ENCODE data around the gene SAT2.
A peak's percentile ranks its signal among the peaks of the same experiment; 100 is the strongest.
"Not testable (repeated sequence)": the region's sequence is repeated elsewhere in the genome, so short reads cannot be mapped to it uniquely, and the experiment has no call there.

SAT2 gene

GRCh38 chr17:7634384-7634783 lies 6.8 kb upstream of the SAT2 start:
- WGBS: 30% methylated on average over 5 of the region's 5 CpGs
- Histone ChIP-seq H3K4me1 (ENCODE audit: insufficient read depth, low read length) (peaks cover 8% of the 10 kb centered on the region; the same call in 1 of the 2 replicates), H3K9ac (ENCODE audit: low read depth, low read length) (no peak overlapping the region)

DNA sequence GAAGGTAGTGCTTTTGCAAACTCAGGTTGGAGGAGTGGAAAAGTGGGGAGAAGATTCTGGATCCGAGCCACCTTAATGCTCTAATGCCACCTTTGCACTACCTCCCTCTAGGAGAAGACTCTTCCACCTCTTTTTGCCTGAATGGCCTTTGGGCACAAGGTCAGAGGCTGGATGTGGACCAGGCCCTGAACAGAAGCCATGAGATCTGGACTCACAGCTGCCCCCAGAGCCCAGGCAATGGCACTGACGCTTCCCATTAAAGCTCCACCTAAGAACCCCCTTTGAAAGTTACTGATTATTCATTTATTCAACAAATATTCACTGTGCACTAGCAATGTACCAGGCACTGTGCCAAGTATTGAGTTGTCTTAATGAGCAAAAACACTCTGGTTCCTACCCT lies 5.5 kb upstream of the SAT2 start:
- Histone ChIP-seq H3K27me3 (ENCODE audit: insufficient read depth, low read length) (no peaks in the 10 kb centered on the region), H3K9ac (ENCODE audit: low read depth, low read length) (no peak overlapping the region), H3K27ac (ENCODE audit: low read depth, low read length) (no peak overlapping the region), H3K4me3 (ENCODE audit: low read length) (no peak overlapping the region), H3K9me3 (ENCODE audit: insufficient read depth, low read depth, low read length) (no peaks in the 10 kb centered on the region), H3K4me1 (ENCODE audit: insufficient read depth, low read length) (peaks cover 8% of the 10 kb centered on the region; the same call in 1 of the 2 replicates), H3K36me3 (ENCODE audit: insufficient read depth, low read length) (no peaks in the 10 kb centered on the region)
- 62% methylated on average over 2 of the region's 2 CpGs for WGBS

More at GRCh38 chr17:7634384-7634783, 6.8 kb upstream of the SAT2 start:
- H3K4me3 ChIP-seq (ENCODE audit: low read length): no peak overlapping the region
- H3K27me3 ChIP-seq (ENCODE audit: insufficient read depth, low read length): no peaks in the 10 kb centered on the region
- H3K27ac ChIP-seq (ENCODE audit: low read depth, low read length): no peak overlapping the region
- no peaks in the 10 kb centered on the region for H3K9me3 ChIP-seq (ENCODE audit: insufficient read depth, low read depth, low read length)
- H3K36me3 ChIP-seq (ENCODE audit: insufficient read depth, low read length): no peaks in the 10 kb centered on the region

DNA sequence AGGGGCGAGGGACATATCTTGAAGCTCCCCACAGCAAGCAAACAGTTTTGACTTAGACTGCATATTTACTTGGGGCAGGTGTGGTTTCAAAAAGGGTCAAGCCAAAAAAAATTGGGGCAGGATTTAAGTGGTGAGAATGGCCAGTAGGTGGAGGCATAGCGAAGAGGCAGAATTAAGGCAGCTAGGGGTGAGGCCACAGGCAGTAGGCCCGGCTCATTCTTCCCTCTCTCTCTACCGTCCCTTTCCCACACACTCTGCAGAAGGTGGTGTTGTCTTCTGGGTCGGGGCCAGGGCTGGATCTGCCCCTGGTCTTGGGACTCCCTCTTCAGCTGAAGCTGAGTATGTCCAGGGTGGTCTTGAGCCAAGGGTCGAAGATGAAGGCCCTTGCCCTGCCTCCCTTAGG lies 4.9 kb upstream of the SAT2 start:
- Histone ChIP-seq H3K27me3 (ENCODE audit: insufficient read depth, low read length) (no peaks in the 10 kb centered on the region), H3K4me1 (ENCODE audit: insufficient read depth, low read length) (peaks cover 8% of the 10 kb centered on the region; the same call in 1 of the 2 replicates), H3K36me3 (ENCODE audit: insufficient read depth, low read length) (no peaks in the 10 kb centered on the region), H3K9me3 (ENCODE audit: insufficient read depth, low read depth, low read length) (no peaks in the 10 kb centered on the region), H3K9ac (ENCODE audit: low read depth, low read length) (no peak overlapping the region), H3K4me3 (ENCODE audit: low read length) (no peak overlapping the region), H3K27ac (ENCODE audit: low read depth, low read length) (no peak overlapping the region)
- 61% methylated on average over 4 of the region's 6 CpGs for WGBS

DNA sequence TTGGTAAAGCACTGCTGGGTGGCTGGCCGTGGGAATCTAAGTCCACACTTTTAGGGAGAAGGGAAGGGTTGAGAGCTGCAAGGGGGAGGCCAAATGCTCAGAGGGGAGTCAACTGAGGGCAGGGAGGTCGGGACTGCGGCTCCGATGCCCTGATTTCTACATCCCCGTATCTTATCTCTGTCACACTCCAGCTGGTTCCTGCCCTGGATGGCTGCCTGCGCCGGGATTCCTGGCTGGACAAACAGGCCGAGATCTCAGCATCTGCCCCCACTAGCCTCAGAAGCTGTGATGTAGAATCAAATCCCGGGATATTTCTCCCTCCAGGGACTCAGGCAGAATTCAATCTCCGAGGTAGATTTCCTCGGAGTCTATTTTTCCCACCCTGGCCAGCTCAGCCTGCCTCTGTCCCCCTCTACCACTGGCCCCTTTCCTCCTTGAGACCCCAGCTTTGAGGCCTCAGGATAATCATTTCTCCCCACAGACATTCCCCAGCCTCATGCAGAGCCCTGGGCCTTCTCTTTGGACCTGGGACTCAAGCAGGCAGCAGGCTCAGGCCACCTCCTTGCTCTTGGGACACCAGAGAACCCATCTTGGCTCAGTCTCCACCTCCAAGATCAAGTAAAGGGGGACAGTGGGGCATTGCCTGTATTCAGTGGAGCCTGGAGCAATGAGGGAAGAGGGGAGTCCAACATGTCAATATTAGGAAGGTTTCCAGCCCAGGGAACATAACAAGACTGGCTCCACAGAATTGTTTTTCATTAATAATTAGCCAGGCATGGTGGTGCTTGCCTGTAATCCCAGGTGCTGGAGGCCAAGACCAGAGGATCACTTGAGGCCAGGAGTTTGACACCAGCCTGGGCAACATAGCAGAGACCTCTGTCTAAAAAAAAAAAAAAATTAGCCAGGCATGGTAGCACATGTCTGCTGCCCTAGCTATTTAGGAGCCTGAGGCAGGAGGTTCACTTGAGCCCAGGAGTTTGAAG lies 4.1 kb upstream of the SAT2 start:
- H3K36me3 ChIP-seq (ENCODE audit: insufficient read depth, low read length): no peaks in the 10 kb centered on the region
- H3K4me3 ChIP-seq (ENCODE audit: low read length): no peak overlapping the region
- H3K27ac ChIP-seq (ENCODE audit: low read depth, low read length): no peak overlapping the region
- no peak overlapping the region for H3K9ac ChIP-seq (ENCODE audit: low read depth, low read length)
- H3K4me1 ChIP-seq (ENCODE audit: insufficient read depth, low read length): peaks cover 8% of the 10 kb centered on the region; the same call in 1 of the 2 replicates
- no peaks in the 10 kb centered on the region for H3K9me3 ChIP-seq (ENCODE audit: insufficient read depth, low read depth, low read length)
- WGBS: 89% methylated on average over 11 of the region's 11 CpGs
- H3K27me3 ChIP-seq (ENCODE audit: insufficient read depth, low read length): no peaks in the 10 kb centered on the region

DNA sequence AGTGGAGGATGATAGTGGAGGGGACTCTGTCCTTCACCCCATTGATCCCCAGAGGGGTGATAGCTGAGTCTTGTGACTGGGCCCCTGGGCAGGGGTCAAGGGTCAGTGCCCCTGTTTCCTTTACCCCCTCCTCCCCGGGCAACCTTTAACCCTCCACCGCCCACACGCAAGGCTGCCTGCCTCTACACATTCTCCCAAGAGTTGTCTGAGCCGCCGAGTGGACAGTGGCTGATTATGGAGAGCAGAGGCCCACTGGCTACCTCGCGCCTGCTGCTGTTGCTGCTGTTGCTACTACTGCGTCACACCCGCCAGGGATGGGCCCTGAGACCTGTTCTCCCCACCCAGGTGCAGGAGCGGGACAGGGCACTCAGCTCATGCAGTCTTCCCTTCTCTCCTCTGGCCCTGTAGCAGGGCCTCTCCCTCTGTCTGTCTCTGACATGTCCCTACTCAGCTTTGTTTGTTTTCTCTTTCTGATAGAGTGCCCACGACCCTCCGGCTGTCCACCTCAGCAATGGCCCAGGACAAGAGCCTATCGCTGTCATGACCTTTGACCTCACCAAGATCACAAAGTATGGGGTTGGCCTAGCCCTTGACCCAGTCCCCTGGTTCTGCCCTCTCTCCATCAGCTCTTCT lies 2.4 kb upstream of the SAT2 start, which contains the start of gene SHBG:
Gene SHBG (plus strand): TSS at position 197 of the 633 bp plus-strand sequence. CDS start 38 bp downstream, at position 235.
- Histone ChIP-seq H3K4me1 (ENCODE audit: insufficient read depth, low read length) (peaks cover 4% of the 10 kb centered on the region; the same call in 1 of the 2 replicates), H3K36me3 (ENCODE audit: insufficient read depth, low read length) (peaks cover 5% of the 10 kb centered on the region; the same call in 1 of the 2 replicates), H3K27me3 (ENCODE audit: insufficient read depth, low read length) (no peaks in the 10 kb centered on the region), H3K4me3 (ENCODE audit: low read length) (no peak within 1 kb of the TSS), H3K9me3 (ENCODE audit: insufficient read depth, low read depth, low read length) (no peaks in the 10 kb centered on the region), H3K9ac (ENCODE audit: low read depth, low read length) (no peak within 1 kb of the TSS), H3K27ac (ENCODE audit: low read depth, low read length) (no peak within 1 kb of the TSS)
- WGBS: 91% methylated on average over 13 of the region's 13 CpGs

- Histone ChIP-seq H3K4me3 (ENCODE audit: low read length) (peak overlapping the region; percentile 71), H3K36me3 (ENCODE audit: insufficient read depth, low read length) (peaks cover 5% of the 10 kb centered on the region; the same call in 1 of the 2 replicates), H3K27ac (ENCODE audit: low read depth, low read length) (peak overlapping the region; percentile 99; the same call in 1 of the 2 replicates), H3K4me1 (ENCODE audit: insufficient read depth, low read length) (no peaks in the 10 kb centered on the region), H3K9me3 (ENCODE audit: insufficient read depth, low read depth, low read length) (no peaks in the 10 kb centered on the region), H3K9ac (ENCODE audit: low read depth, low read length) (peak overlapping the region; percentile 95), H3K27me3 (ENCODE audit: insufficient read depth, low read length) (no peaks in the 10 kb centered on the region)
- 6% methylated on average over 5 of the region's 6 CpGs for WGBS
Measured at GRCh38 chr17:7626956-7627249, 718 bp downstream of the SAT2 start.

DNA sequence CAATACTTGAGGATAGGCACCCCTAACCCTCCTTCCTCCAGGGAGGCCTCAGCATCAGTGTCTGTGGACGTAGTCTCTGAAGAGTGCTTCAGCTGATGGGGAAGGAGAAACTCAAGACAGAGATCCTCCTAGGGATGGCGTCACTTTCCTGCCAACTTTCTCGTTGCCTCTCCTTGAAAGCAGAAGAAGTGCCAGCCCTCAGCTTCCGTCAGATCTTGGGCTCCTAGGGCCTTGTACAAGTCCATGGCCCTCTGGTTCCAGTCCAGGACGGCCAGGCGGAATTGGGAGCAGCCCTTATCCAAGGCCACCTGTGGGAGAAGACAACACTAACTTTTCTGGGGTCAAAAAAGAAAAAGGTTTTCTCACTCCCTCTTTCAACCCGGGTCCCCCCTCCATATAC lies 1.3 kb downstream of the SAT2 start:
- Histone ChIP-seq H3K4me1 (ENCODE audit: insufficient read depth, low read length) (no peaks in the 10 kb centered on the region), H3K27ac (ENCODE audit: low read depth, low read length) (no peak overlapping the region), H3K9me3 (ENCODE audit: insufficient read depth, low read depth, low read length) (no peaks in the 10 kb centered on the region), H3K36me3 (ENCODE audit: insufficient read depth, low read length) (peaks cover 5% of the 10 kb centered on the region; the same call in 1 of the 2 replicates), H3K4me3 (ENCODE audit: low read length) (peak overlapping the region; percentile 71), H3K9ac (ENCODE audit: low read depth, low read length) (no peak overlapping the region), H3K27me3 (ENCODE audit: insufficient read depth, low read length) (no peaks in the 10 kb centered on the region)
- 90% methylated on average over 7 of the region's 7 CpGs for WGBS

GRCh38 chr17:7625749-7626148 lies 1.9 kb downstream of the SAT2 start:
- H3K9ac ChIP-seq (ENCODE audit: low read depth, low read length); H3K9me3 ChIP-seq (ENCODE audit: insufficient read depth, low read depth, low read length); H3K27ac ChIP-seq (ENCODE audit: low read depth, low read length); H3K27me3 ChIP-seq (ENCODE audit: insufficient read depth, low read length); H3K36me3 ChIP-seq (ENCODE audit: insufficient read depth, low read length); H3K4me3 ChIP-seq (ENCODE audit: low read length); H3K4me1 ChIP-seq (ENCODE audit: insufficient read depth, low read length): not testable (repeated sequence)
- WGBS: 95% methylated on average over 16 of the region's 16 CpGs

DNA sequence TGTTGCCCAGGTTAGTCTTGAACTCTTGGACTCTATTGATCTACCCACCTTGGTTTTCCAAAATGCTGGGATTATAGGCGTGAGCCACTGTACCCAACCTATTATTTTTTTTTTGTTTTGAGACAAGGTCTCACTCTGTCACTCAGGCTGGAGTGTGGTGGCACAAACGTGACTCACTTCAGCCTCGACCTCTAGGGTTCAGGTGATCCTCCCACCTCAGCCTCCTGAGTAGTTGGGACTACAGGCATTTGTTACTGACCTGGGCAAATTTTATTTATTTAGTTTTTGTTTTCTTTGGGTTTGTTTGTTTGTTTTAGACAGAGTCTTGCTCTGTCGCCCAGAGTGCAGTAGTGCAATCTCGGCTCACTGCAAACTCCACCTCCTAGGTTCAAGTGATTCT lies 4.0 kb downstream of the SAT2 start:
- H3K9ac ChIP-seq (ENCODE audit: low read depth, low read length): no peak overlapping the region
- no peaks in the 10 kb centered on the region for H3K27me3 ChIP-seq (ENCODE audit: insufficient read depth, low read length)
- no peak overlapping the region for H3K4me3 ChIP-seq (ENCODE audit: low read length)
- no peaks in the 10 kb centered on the region for H3K4me1 ChIP-seq (ENCODE audit: insufficient read depth, low read length)
- WGBS: 98% methylated on average over 5 of the region's 5 CpGs
- no peaks in the 10 kb centered on the region for H3K9me3 ChIP-seq (ENCODE audit: insufficient read depth, low read depth, low read length)
- peaks cover 5% of the 10 kb centered on the region; the same call in 1 of the 2 replicates for H3K36me3 ChIP-seq (ENCODE audit: insufficient read depth, low read length)
- no peak overlapping the region for H3K27ac ChIP-seq (ENCODE audit: low read depth, low read length)

- Histone ChIP-seq H3K9me3 (ENCODE audit: insufficient read depth, low read depth, low read length) (no peaks in the 10 kb centered on the region), H3K36me3 (ENCODE audit: insufficient read depth, low read length) (peaks cover under 1% of the 10 kb centered on the region; the same call in 1 of the 2 replicates), H3K4me1 (ENCODE audit: insufficient read depth, low read length) (no peaks in the 10 kb centered on the region), H3K4me3 (ENCODE audit: low read length) (no peak overlapping the region), H3K27ac (ENCODE audit: low read depth, low read length) (no peak overlapping the region), H3K27me3 (ENCODE audit: insufficient read depth, low read length) (no peaks in the 10 kb centered on the region), H3K9ac (ENCODE audit: low read depth, low read length) (no peak overlapping the region)
- WGBS: 95% methylated on average over 8 of the region's 8 CpGs
Measured at GRCh38 chr17:7620835-7621234, 6.8 kb downstream of the SAT2 start.

GRCh38 chr17:7618608-7619007 lies 9.0 kb downstream of the SAT2 start:
- Histone ChIP-seq H3K9ac (ENCODE audit: low read depth, low read length) (no peak overlapping the region), H3K4me1 (ENCODE audit: insufficient read depth, low read length) (peaks cover 2% of the 10 kb centered on the region; the same call in 1 of the 2 replicates), H3K4me3 (ENCODE audit: low read length) (no peak overlapping the region), H3K9me3 (ENCODE audit: insufficient read depth, low read depth, low read length) (no peaks in the 10 kb centered on the region), H3K27me3 (ENCODE audit: insufficient read depth, low read length) (no peaks in the 10 kb centered on the region), H3K27ac (ENCODE audit: low read depth, low read length) (no peak overlapping the region), H3K36me3 (ENCODE audit: insufficient read depth, low read length) (no peaks in the 10 kb centered on the region)
- WGBS: 94% methylated on average over 4 of the region's 5 CpGs
